K562 (cell line): ENCODE measurements around the gene CNTNAP4. TPM values are rescaled to one million over a fixed set of nuclear protein-coding genes. Genes with fewer than 3 reads are reported as not detected.

ENCODE experiments used
- ATAC-seq: fragments of 200-7000 bp; cut with Tn5 transposase; 3 replicates; pipeline ENCODE4 v1.9.1; 2020; ENCODE audit warnings: moderate library complexity
- BruUV-seq: library from RNA; stranded (reverse); fragments of 400-500 nt; replicated peaks from 2 replicates; lab custom pipeline; 2021; lab: Mats Ljungman, UMichigan
- CTCF ChIA-PET: fragments of 300-600 bp; formaldehyde crosslinking; extraction: SDS; loops from one replicate; lab custom pipeline; 2021; ENCODE audit warnings: low intra/inter-chr PET ratio; lab: Yijun Ruan, JAX
- POLR2A ChIA-PET: fragments of 300-600, 350-650 bp; sonication (Branson Sonifier 250); formaldehyde crosslinking; extraction: SDS; loops from one replicate; lab custom pipeline; 2021; ENCODE audit warnings: antibody characterized with exemption, inconsistent platforms; lab: Yijun Ruan, JAX
- DNase-seq, 4 experiments: peaks; one replicate each; pipeline versions ENCODE4 v3.0.0 to v3.0.0-alpha.2; 2011 to 2018; ENCODE audit warnings: low spot score in 3 of 4, mixed read lengths in 3 of 4; ENCODE audit errors: extremely low read depth in 1 of 4
- FAIRE-seq: peaks from 2 replicates; lab custom pipeline; 2011; peaks lifted over from hg19 to GRCh38; lab: Jason Lieb, UNC
- H2AFZ ChIP-seq: 2 replicates; pipeline ENCODE4 v1.6.0; 2011; ENCODE audit warnings: low read depth, low read length, control low read depth, inconsistent platforms
- H3K27ac ChIP-seq: fragments of 200-600 bp; 3 replicates; pipeline ENCODE4 v1.8.0; 2011; ENCODE audit warnings: low read depth, mild to moderate bottlenecking, control low read depth, inconsistent platforms, low read length, moderate library complexity, mixed read lengths; ENCODE audit errors: extremely low read depth
- H3K27me3 ChIP-seq, 2 experiments: fragments of 300-600 bp in 1 of 2; 2 replicates in 1 of 2; 3 replicates in 1 of 2; pipeline versions ENCODE4 v1.6.0 to v1.8.0; 2011; ENCODE audit warnings: inconsistent platforms in 2 of 2, low read length in 2 of 2, mild to moderate bottlenecking in 1 of 2, mixed read lengths in 1 of 2, moderate library complexity in 1 of 2; ENCODE audit not compliant: control insufficient read depth in 2 of 2, insufficient read depth in 2 of 2
- H3K36me3 ChIP-seq: fragments of 300-600 bp; 3 replicates; pipeline ENCODE4 v1.8.0; 2011; ENCODE audit warnings: mild to moderate bottlenecking, low read length, inconsistent platforms; ENCODE audit not compliant: control insufficient read depth, insufficient read depth
- H3K4me1 ChIP-seq, 2 experiments: fragments of 200-600 bp in 1 of 2; replicated peaks in 1 of 2; 2 replicates in 1 of 2; 3 replicates in 1 of 2; pipeline versions ENCODE4 v1.5.1 to v1.8.0; 2011; ENCODE audit warnings: inconsistent platforms in 2 of 2, low read length in 2 of 2, mild to moderate bottlenecking in 1 of 2, mixed read lengths in 1 of 2, moderate library complexity in 1 of 2; ENCODE audit not compliant: control insufficient read depth in 2 of 2, insufficient read depth in 2 of 2
- H3K4me2 ChIP-seq: 2 replicates; pipeline ENCODE4 v1.6.1; 2011; ENCODE audit warnings: low read length, control low read depth, inconsistent platforms, mixed read lengths; ENCODE audit not compliant: insufficient read depth
- H3K4me3 ChIP-seq: fragments of 200-600 bp; sonication (generic), shearing (Covaris generic); 2 replicates; pipeline ENCODE4 v1.5.1; 2016; ENCODE audit warnings: control low read depth, inconsistent platforms
- H3K79me2 ChIP-seq: fragments of 200-600 bp; 3 replicates; pipeline ENCODE4 v1.8.0; 2011; ENCODE audit warnings: low read length, inconsistent platforms; ENCODE audit not compliant: control insufficient read depth, insufficient read depth
- H3K9ac ChIP-seq, 2 experiments: 2 replicates each; pipeline versions ENCODE4 v1.6.0 to v1.6.1; 2011; ENCODE audit warnings: low read depth in 2 of 2, low read length in 2 of 2, control low read depth in 1 of 2, inconsistent platforms in 1 of 2, mild to moderate bottlenecking in 1 of 2, mixed read lengths in 1 of 2; ENCODE audit not compliant: insufficient read depth in 1 of 2
- H3K9me1 ChIP-seq: one replicate; pipeline ENCODE4 v1.6.0; 2011; ENCODE audit warnings: inconsistent platforms, mild to moderate bottlenecking, low read length, moderate library complexity; ENCODE audit not compliant: control insufficient read depth, insufficient read depth
- H3K9me3 ChIP-seq: replicated peaks from 2 replicates; pipeline ENCODE4 v1.5.1; 2011; ENCODE audit warnings: low read depth, low read length, inconsistent platforms; ENCODE audit not compliant: control insufficient read depth, insufficient read depth
- H4K20me1 ChIP-seq: replicated peaks from 2 replicates; pipeline ENCODE4 v1.6.1; 2011; ENCODE audit warnings: low read length, inconsistent platforms, mixed read lengths; ENCODE audit not compliant: control insufficient read depth, insufficient read depth
- MGA ChIP-seq: fragments of 450-650 bp; IDR thresholded peaks from 2 replicates; pipeline ENCODE4 v1.6.1; 2016; ENCODE audit warnings: mild to moderate bottlenecking, moderate library complexity
- NEUROD1 ChIP-seq: fragments of 150-350 bp; IDR thresholded peaks from 2 replicates; pipeline ENCODE4 v1.6.1; 2014; ENCODE audit warnings: borderline replicate concordance, low read length, low read depth; ENCODE audit not compliant: partially characterized antibody
- WGBS: fragments of 100-300 bp; shearing (Covaris generic); methylation state at CpG from one replicate; pipeline ENCODE4 v1.1.6; 2016; ENCODE audit warnings: low coverage, mixed read lengths; ENCODE audit not compliant: insufficient coverage; ENCODE audit errors: missing lambda C conversion rate; 5-methylcytosine and 5-hydroxymethylcytosine counted together
- in situ Hi-C: fragments of 300-500 bp; cut with MboI; formaldehyde crosslinking; loops from 4 replicates; pipeline ENCODE4 v1.15.0; 2018; ENCODE audit warnings: inconsistent platforms, mixed read lengths
- intact Hi-C: fragments of 100-400 bp; cut with micrococcal nuclease; formaldehyde crosslinking; loops from 2 replicates; pipeline ENCODE4 v1.14.2; 2022
- polyA plus RNA-seq, 8 experiments: library from polyadenylated mRNA; depleted of rRNA in 4 of 8; stranded (reverse) in 5 of 8; unstranded in 3 of 8; fragments of >200 nt; fragmentation: Nextera tagmentation in 2 of 8; fragmentation: Illumina TruSeq in 1 of 8; extraction: Ambion mirVana in 2 of 8; extraction: Trizol in 1 of 8; gene quantifications; 2 replicates each; pipeline versions ENCODE4 v1.2.1 to v1.2.3, GENCODE V29; 2011 to 2014; ENCODE audit warnings: inconsistent platforms in 1 of 8, missing spikeins in 1 of 8
- total RNA-seq, 7 experiments: library from RNA; depleted of rRNA in 6 of 7; stranded (reverse); fragments of >200 nt in 6 of 7; fragmentation: Illumina TruSeq in 2 of 7; extraction: Trizol in 2 of 7; gene quantifications; 2 replicates each; pipeline versions ENCODE4 v1.2.1 to v1.2.3, GENCODE V29; 2011 to 2021; ENCODE audit warnings: low replicate concordance in 1 of 7

CNTNAP4 gene
- total and polyA plus RNA-seq, 9 of the 15 experiments (the other 6 are each of a cell fraction or from before 2014, with no cell fraction given) = not detected

DNA sequence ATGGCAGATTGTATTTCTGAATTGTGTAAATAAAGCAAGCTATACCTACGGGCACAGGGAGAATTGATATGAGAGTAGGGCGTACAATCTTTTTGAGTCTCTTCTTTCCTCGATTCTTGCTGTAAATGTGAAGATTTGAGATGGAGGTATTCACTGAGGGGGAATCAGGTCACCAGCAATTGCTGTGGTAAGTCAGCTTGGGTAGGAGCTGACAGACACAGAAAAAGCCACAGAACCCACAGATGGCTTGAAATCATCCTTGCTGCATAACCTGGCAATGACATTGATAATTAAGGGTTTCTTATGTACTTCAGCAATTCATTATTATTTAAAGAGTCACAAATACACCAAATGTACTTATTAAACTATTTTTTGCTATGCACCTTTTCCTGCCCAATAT lies 164.2 kb downstream of the CNTNAP4 start:
- no peak overlapping the region for H3K27ac ChIP-seq
- 0% methylated on average over 3 of the region's 3 CpGs for WGBS
- no peaks in the 10 kb centered on the region for H3K4me1 ChIP-seq
- no peak overlapping the region for H3K9ac ChIP-seq
- no peaks in the 10 kb centered on the region for H3K9me1 ChIP-seq
- H2AFZ ChIP-seq = no peak overlapping the region
- DNase-seq (no peak), ATAC-seq (no peak), FAIRE-seq (no peak)
- in situ Hi-C loops (no loop called here), intact Hi-C loops (no loop called here)
- H3K27me3 ChIP-seq = no peaks in the 10 kb centered on the region
- TF ChIP-seq NEUROD1 (no peak), MGA (no peak)
- no peak overlapping the region for H3K4me3 ChIP-seq
- H4K20me1 ChIP-seq = no peaks in the 10 kb centered on the region
- H3K4me2 ChIP-seq = no peak overlapping the region
- no peaks in the 10 kb centered on the region for H3K9me3 ChIP-seq
- no peaks in the 10 kb centered on the region for H3K79me2 ChIP-seq
- H3K36me3 ChIP-seq = no peaks in the 10 kb centered on the region
- CTCF ChIA-PET = no interaction called here
- BruUV-seq = no TSS peak
- POLR2A ChIA-PET = no interaction called here
